ENCODE results near the gene PPCS. TPM values are rescaled to one million over a fixed set of nuclear protein-coding genes. Genes with fewer than 3 reads are reported as not detected.
A peak's percentile ranks its signal among the peaks of the same experiment; 100 is the strongest.

PPCS gene
- total RNA-seq (ENCODE audit: low replicate concordance) = 44.2 and 58.8 TPM in 2 replicates

GRCh38 chr1:42456010-42456753 is at the start of gene PPCS, which contains the start of gene ZMYND12:
Gene PPCS, plus strand, starts transcription at chr1:42456543. Its CDS starts 23 bp downstream, at chr1:42456566.
Gene ZMYND12, minus strand, starts transcription at chr1:42456022. Its CDS starts 25 bp downstream, at chr1:42455997.
- H3K4me3 ChIP-seq (ENCODE audit: low read depth, low read length) = peak within 1 kb of the TSS; percentile 78
- DNase-seq (ENCODE audit: low read depth) = peak; percentile 89
- peak; percentile 7 for TF ChIP-seq CTCF (IDR thresholded peaks at IDR 0.05; ENCODE audit: insufficient read depth, low read length)

DNA sequence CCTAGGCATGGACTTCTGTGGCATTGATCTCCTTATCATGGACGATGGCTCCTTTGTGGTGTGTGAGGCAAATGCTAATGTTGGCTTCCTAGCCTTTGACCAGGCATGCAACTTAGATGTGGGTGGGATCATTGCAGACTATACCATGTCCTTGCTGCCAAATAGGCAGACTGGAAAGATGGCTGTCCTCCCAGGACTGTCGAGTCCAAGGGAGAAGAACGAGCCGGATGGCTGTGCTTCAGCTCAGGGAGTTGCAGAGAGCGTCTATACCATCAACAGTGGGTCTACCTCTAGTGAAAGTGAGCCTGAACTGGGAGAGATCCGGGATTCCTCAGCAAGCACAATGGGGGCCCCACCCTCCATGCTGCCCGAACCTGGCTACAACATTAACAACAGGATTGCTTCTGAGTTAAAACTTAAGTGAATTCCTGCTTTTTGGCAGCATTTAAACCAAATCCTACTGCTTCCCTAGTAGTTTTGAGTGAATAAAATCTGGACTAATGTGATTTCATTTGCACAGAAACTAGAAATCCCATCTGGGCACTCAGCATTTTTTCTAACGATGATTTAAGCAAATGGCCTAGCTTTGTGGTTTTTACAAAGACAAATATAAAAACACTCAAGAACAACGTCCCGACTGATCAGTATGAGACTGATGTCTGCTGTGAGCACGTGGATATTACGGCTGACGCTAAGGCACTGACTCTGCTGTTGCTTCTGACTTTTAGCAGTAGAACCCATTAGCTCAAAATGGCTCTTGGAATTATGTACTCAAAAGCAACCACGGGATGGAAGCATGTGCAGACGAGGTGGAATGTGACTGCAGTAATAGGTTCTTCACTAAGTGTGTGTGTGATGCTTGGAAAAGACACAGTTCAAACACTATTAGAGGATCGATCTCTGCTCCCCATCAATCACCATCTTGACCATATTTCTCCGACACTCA is 41.5 kb upstream of the PPCS start:
- no peak for DNase-seq (ENCODE audit: low read depth)
- no peak overlapping the region for H3K4me3 ChIP-seq (ENCODE audit: low read depth, low read length)
- no peak for TF ChIP-seq CTCF (IDR thresholded peaks at IDR 0.05; ENCODE audit: insufficient read depth, low read length)

DNA sequence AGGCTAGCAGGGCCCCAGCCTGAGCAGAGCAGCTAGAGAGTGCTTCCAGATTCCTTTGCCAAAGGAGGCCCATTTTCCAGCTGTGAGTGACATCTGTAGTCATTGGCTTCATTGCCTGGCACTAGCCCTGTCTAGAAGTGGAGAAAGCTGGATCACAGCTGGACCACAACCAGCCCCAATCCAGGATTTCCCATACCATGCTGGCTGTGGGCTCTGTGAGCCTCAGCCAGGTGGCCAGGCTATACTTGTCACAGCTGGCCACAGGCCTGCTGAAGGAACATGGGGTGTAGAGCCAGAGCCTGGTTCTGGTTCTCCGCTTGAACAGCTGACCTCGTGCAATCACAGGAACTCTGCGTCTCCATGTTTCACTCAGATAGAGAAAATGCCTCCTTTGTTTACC is 39.2 kb upstream of the PPCS start:
- DNase-seq (ENCODE audit: low read depth) = no peak
- TF ChIP-seq CTCF (IDR thresholded peaks at IDR 0.05; ENCODE audit: insufficient read depth, low read length) = no peak
- no peak overlapping the region for H3K4me3 ChIP-seq (ENCODE audit: low read depth, low read length)

DNA sequence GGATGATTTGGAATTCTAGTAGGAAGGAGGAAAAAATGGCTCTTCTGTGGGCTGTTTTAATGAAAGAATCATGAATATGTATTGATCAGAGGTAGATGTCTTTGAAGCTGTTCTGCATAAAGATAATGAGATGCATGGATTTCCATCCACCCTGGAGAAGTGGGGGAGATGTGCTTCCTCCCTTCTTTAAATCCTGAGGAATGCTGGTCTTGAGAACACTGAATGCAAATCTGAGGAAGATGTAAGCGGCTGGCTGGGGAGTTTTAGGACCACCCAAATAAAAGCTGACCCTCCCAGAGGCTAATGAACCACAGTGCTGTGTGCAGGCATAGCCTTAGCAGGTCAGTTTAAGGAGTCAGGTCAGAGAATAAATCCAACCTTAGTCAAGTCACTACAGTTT is 37.8 kb upstream of the PPCS start:
- no peak for DNase-seq (ENCODE audit: low read depth)
- no peak for TF ChIP-seq CTCF (IDR thresholded peaks at IDR 0.05; ENCODE audit: insufficient read depth, low read length)
- no peak overlapping the region for H3K4me3 ChIP-seq (ENCODE audit: low read depth, low read length)

GRCh38 chr1:42419126-42419821 is 37.1 kb upstream of the PPCS start:
- no peak for TF ChIP-seq CTCF (IDR thresholded peaks at IDR 0.05; ENCODE audit: insufficient read depth, low read length)
- DNase-seq (ENCODE audit: low read depth) = peak; percentile 64
- H3K4me3 ChIP-seq (ENCODE audit: low read depth, low read length) = no peak overlapping the region

GRCh38 chr1:42420121-42420520 is 36.2 kb upstream of the PPCS start:
- TF ChIP-seq CTCF (IDR thresholded peaks at IDR 0.05; ENCODE audit: insufficient read depth, low read length) = no peak
- no peak overlapping the region for H3K4me3 ChIP-seq (ENCODE audit: low read depth, low read length)
- DNase-seq (ENCODE audit: low read depth) = peak; percentile 29

Measured in fibroblast of the aortic adventitia (primary cell).